WTC11 (cell line): ENCODE measurements around the gene PTGFR. TPM values are rescaled to one million over a fixed set of nuclear protein-coding genes. Genes with fewer than 3 reads are reported as not detected.

Experiments
- ATAC-seq: fragments of 200-7000 bp; cut with Tn5 transposase; 2 replicates; pipeline ENCODE4 v1.10.0; 2021; ENCODE audit warnings: mild to moderate bottlenecking, moderate library complexity
- CTCF ChIA-PET: fragments of 300-600 bp; sonication (Branson Sonifier 250); formaldehyde crosslinking; loops from one replicate; lab custom pipeline; 2021; ENCODE audit warnings: antibody characterized with exemption; lab: Charles Lee
- POLR2A ChIA-PET: fragments of 350-600 bp; sonication (Branson Sonifier 250); formaldehyde crosslinking; loops from one replicate; lab custom pipeline; 2021; ENCODE audit warnings: antibody characterized with exemption; lab: Charles Lee
- DNase-seq: peaks from one replicate; pipeline ENCODE4 v3.0.0; 2021; ENCODE audit warnings: low spot score
- H3K27ac Mint-ChIP-seq: 2 replicates; pipeline ENCODE4 v1.8.0; 2021; ENCODE audit warnings: mixed read lengths
- H3K27me3 Mint-ChIP-seq: 2 replicates; pipeline ENCODE4 v1.8.0; 2021; ENCODE audit warnings: low read depth, mild to moderate bottlenecking, moderate library complexity, mixed read lengths
- H3K36me3 Mint-ChIP-seq: 2 replicates; pipeline ENCODE4 v1.8.0; 2021; ENCODE audit warnings: mixed read lengths
- H3K4me1 Mint-ChIP-seq: 2 replicates; pipeline ENCODE4 v1.8.0; 2022; ENCODE audit warnings: mixed read lengths
- H3K4me3 Mint-ChIP-seq: 2 replicates; pipeline ENCODE4 v1.8.0; 2021; ENCODE audit warnings: mild to moderate bottlenecking, moderate library complexity, mixed read lengths
- H3K9me3 Mint-ChIP-seq: 2 replicates; pipeline ENCODE4 v1.8.0; 2021; ENCODE audit warnings: mixed read lengths
- CBFB ChIP-seq: sonication (generic); formaldehyde crosslinking; IDR thresholded peaks from 2 replicates; pipeline ENCODE4 v1.8.1; 2022; ENCODE audit warnings: mild to moderate bottlenecking, low read depth, missing genetic modification reagents
- CREB1 ChIP-seq: sonication (generic); formaldehyde crosslinking; IDR thresholded peaks from 2 replicates; pipeline ENCODE4 v1.8.0; 2023; ENCODE audit warnings: mild to moderate bottlenecking, missing genetic modification reagents
- CREM ChIP-seq: sonication (generic); formaldehyde crosslinking; IDR thresholded peaks from 2 replicates; pipeline ENCODE4 v1.8.1; 2022; ENCODE audit warnings: mild to moderate bottlenecking, missing genetic modification reagents, moderate library complexity
- ELF4 ChIP-seq: sonication (generic); formaldehyde crosslinking; IDR thresholded peaks from 2 replicates; pipeline ENCODE4 v1.8.1; 2022; ENCODE audit warnings: low read depth, mild to moderate bottlenecking, moderate library complexity, missing genetic modification reagents
- EMX1 ChIP-seq: fragments of 250-450 bp; sonication (Bioruptor Pico); IDR thresholded peaks from 2 replicates; pipeline ENCODE4 v1.8.0; 2021; ENCODE audit warnings: mild to moderate bottlenecking
- ESRRA ChIP-seq: sonication (generic); formaldehyde crosslinking; IDR thresholded peaks from 2 replicates; pipeline ENCODE4 v1.8.1; 2022; ENCODE audit warnings: mild to moderate bottlenecking, missing genetic modification reagents, borderline replicate concordance
- IRF2 ChIP-seq: sonication (generic); formaldehyde crosslinking; IDR thresholded peaks from 2 replicates; pipeline ENCODE4 v1.8.0; 2022; ENCODE audit warnings: low read depth, missing genetic modification reagents, borderline replicate concordance
- KAT7 ChIP-seq: sonication (generic); formaldehyde crosslinking; IDR thresholded peaks from 2 replicates; pipeline ENCODE4 v1.8.1; 2023; ENCODE audit warnings: missing genetic modification reagents, mild to moderate bottlenecking, borderline replicate concordance
- NR3C1 ChIP-seq: sonication (generic); formaldehyde crosslinking; conservative IDR thresholded peaks from 2 replicates; pipeline ENCODE4 v1.8.1; 2023; ENCODE audit warnings: low read depth, mild to moderate bottlenecking, missing genetic modification reagents
- OVOL2 ChIP-seq: fragments of 250-450 bp; sonication (Bioruptor Pico); IDR thresholded peaks from 2 replicates; pipeline ENCODE4 v1.9.0; 2021; ENCODE audit warnings: mild to moderate bottlenecking, borderline replicate concordance
- RORB ChIP-seq: fragments of 250-450 bp; sonication (Bioruptor Pico); IDR thresholded peaks from 2 replicates; pipeline ENCODE4 v1.9.0; 2021; ENCODE audit warnings: mild to moderate bottlenecking
- SOX15 ChIP-seq: fragments of 250-450 bp; sonication (Bioruptor Pico); IDR thresholded peaks from 2 replicates; pipeline ENCODE4 v1.9.0; 2021; ENCODE audit warnings: mild to moderate bottlenecking
- TP53 ChIP-seq: sonication (generic); formaldehyde crosslinking; IDR thresholded peaks from 2 replicates; pipeline ENCODE4 v1.8.1; 2023; ENCODE audit warnings: mild to moderate bottlenecking, missing genetic modification reagents
- ZBTB21 ChIP-seq: sonication (generic); formaldehyde crosslinking; IDR thresholded peaks from 2 replicates; pipeline ENCODE4 v1.8.1; 2023; ENCODE audit warnings: mild to moderate bottlenecking, missing genetic modification reagents, borderline replicate concordance
- ZNF232 ChIP-seq: sonication (generic); formaldehyde crosslinking; IDR thresholded peaks from 2 replicates; pipeline ENCODE4 v1.8.0; 2022; ENCODE audit warnings: mild to moderate bottlenecking, missing genetic modification reagents
- ZNF263 ChIP-seq: sonication (generic); formaldehyde crosslinking; IDR thresholded peaks from 2 replicates; pipeline ENCODE4 v1.8.1; 2022; ENCODE audit warnings: low read depth, mild to moderate bottlenecking, moderate library complexity, missing genetic modification reagents
- ZNF317 ChIP-seq: sonication (generic); formaldehyde crosslinking; IDR thresholded peaks from 2 replicates; pipeline ENCODE4 v1.8.1; 2023; ENCODE audit warnings: low read depth, mild to moderate bottlenecking, moderate library complexity, missing genetic modification reagents, borderline replicate concordance
- ZNF396 ChIP-seq: fragments of 250-450 bp; sonication (Bioruptor Pico); IDR thresholded peaks from 2 replicates; pipeline ENCODE4 v1.8.0; 2021; ENCODE audit warnings: mild to moderate bottlenecking, moderate library complexity, borderline replicate concordance
- ZNF671 ChIP-seq: fragments of 250-450 bp; sonication (Bioruptor Pico); IDR thresholded peaks from 2 replicates; pipeline ENCODE4 v1.8.0; 2021; ENCODE audit warnings: mild to moderate bottlenecking
- total RNA-seq: library from RNA; stranded (reverse); gene quantifications from 3 replicates; pipeline ENCODE4 v1.2.3, GENCODE V29; 2021
- TF ChIP-seq, protein P1 (sequence below): sonication (generic); formaldehyde crosslinking; IDR thresholded peaks from 2 replicates; pipeline ENCODE4 v1.8.1; 2022; ENCODE audit warnings: low read depth, missing genetic modification reagents, borderline replicate concordance
- TF ChIP-seq, protein P2 (sequence below): fragments of 250-450 bp; sonication (Bioruptor Pico); IDR thresholded peaks from 2 replicates; pipeline ENCODE4 v1.9.0; 2021; ENCODE audit warnings: moderate library complexity, mild to moderate bottlenecking, inconsistent platforms, borderline replicate concordance
- TF ChIP-seq, protein P3 (sequence below): sonication (generic); formaldehyde crosslinking; IDR thresholded peaks from 2 replicates; pipeline ENCODE4 v1.8.1; 2023; ENCODE audit warnings: mild to moderate bottlenecking, missing genetic modification reagents
- TF ChIP-seq, protein P4 (sequence below): fragments of 250-450 bp; sonication (Bioruptor Pico); IDR thresholded peaks from 2 replicates; pipeline ENCODE4 v2.1.2; 2022; ENCODE audit warnings: mild to moderate bottlenecking, moderate library complexity
- TF ChIP-seq, protein P5 (sequence below): sonication (generic); formaldehyde crosslinking; IDR thresholded peaks from 2 replicates; pipeline ENCODE4 v1.8.0; 2023; ENCODE audit warnings: missing genetic modification reagents, mild to moderate bottlenecking, borderline replicate concordance

The PTGFR gene
- total RNA-seq, 1 experiment from 2014 or later = 0.04 TPM

DNA sequence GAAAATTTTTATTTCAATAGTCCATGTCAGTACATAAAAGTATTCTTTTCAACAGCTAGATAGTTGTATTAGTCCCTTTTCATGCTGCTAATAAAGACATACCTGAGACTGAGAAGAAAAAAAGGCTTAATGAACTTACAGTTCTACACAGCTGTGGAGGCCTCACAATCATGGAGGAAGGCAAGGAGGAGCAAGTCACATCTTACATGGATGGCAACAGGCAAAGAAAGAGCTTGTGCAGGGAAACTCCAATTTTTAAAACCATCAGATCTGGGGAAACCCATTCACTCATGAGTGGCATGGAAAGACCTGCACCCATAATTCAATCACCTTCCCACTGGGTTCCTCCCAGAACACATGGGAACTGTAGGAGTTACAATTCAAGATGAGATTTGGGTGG lies 50.7 kb downstream of the PTGFR start:
- Mint-ChIP-seq H3K27me3 (no peaks in the 10 kb centered on the region; the same call in 1 of the 2 replicates), H3K4me1 (no peaks in the 10 kb centered on the region), H3K36me3 (peaks cover 8% of the 10 kb centered on the region), H3K9me3 (peaks cover 27% of the 10 kb centered on the region), H3K27ac (no peak overlapping the region), H3K4me3 (no peak overlapping the region)
- ATAC-seq = no peak
- ChIA-PET POLR2A (no interaction called here), CTCF (no interaction called here)
- no peak for DNase-seq
- TF ChIP-seq ESRRA (CRISPR knock-in tag) = no peak
- TF ChIP-seq IRF2 = no peak
- TF ChIP-seq OVOL2 = no peak
- TF ChIP-seq RORB (CRISPR knock-in tag) = no peak
- no peak for TF ChIP-seq NR3C1 (CRISPR knock-in tag)
- no peak for TF ChIP-seq ZNF317 (CRISPR knock-in tag)
- TF ChIP-seq ZBTB21 (CRISPR knock-in tag) = no peak
- TF ChIP-seq ZNF671 (CRISPR knock-in tag) = no peak
- TF ChIP-seq, protein P1, sequence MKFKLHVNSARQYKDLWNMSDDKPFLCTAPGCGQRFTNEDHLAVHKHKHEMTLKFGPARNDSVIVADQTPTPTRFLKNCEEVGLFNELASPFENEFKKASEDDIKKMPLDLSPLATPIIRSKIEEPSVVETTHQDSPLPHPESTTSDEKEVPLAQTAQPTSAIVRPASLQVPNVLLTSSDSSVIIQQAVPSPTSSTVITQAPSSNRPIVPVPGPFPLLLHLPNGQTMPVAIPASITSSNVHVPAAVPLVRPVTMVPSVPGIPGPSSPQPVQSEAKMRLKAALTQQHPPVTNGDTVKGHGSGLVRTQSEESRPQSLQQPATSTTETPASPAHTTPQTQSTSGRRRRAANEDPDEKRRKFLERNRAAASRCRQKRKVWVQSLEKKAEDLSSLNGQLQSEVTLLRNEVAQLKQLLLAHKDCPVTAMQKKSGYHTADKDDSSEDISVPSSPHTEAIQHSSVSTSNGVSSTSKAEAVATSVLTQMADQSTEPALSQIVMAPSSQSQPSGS = no peak

DNA sequence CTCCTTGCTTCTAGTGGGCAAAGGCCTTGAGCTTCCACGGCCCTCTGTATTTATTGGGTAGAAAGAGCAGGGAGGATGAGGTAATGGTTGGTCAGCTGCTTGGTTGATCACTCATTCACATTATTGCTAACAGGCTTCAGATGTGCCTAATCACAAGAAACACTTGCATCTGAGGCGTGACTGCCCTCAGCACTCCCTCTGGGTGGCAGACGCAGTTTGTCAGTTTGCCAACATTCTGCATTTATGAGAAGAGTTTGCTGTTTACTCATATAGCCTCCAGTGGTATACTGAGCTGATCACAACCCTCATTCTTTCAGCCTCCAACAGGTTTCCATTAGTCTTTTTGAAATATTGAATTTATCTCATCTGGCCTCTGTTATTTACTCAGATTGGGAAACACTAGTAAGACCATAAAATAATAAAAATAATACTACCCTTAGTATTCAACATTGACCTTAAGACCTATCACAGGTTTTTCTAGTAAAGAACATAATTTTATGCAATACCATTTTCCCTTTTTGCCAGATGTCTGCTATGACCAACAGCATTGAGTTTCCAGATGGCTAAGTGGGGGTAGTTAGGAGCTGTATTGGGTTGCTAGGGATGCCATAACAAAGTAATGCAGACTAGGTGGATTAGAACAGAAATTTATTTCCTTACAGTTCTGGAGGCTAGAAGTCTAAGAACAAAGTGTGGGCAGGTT lies 53.3 kb downstream of the PTGFR start:
- no peak for ATAC-seq
- POLR2A ChIA-PET = no interaction called here
- Mint-ChIP-seq H3K4me3 (no peak overlapping the region), H3K36me3 (peaks cover 8% of the 10 kb centered on the region), H3K27ac (no peak overlapping the region), H3K27me3 (no peaks in the 10 kb centered on the region; the same call in 1 of the 2 replicates), H3K4me1 (no peaks in the 10 kb centered on the region), H3K9me3 (peaks cover 27% of the 10 kb centered on the region)
- CTCF ChIA-PET = no interaction called here
- no peak for DNase-seq
- TF ChIP-seq KAT7 (CRISPR knock-in tag) (no peak), ELF4 (no peak)
- TF ChIP-seq, protein P2, sequence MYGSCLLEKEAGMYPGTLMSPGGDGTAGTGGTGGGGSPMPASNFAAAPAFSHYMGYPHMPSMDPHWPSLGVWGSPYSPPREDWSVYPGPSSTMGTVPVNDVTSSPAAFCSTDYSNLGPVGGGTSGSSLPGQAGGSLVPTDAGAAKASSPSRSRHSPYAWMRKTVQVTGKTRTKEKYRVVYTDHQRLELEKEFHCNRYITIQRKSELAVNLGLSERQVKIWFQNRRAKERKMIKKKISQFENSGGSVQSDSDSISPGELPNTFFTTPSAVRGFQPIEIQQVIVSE (CRISPR knock-in tag) = no peak
- TF ChIP-seq, protein P3, sequence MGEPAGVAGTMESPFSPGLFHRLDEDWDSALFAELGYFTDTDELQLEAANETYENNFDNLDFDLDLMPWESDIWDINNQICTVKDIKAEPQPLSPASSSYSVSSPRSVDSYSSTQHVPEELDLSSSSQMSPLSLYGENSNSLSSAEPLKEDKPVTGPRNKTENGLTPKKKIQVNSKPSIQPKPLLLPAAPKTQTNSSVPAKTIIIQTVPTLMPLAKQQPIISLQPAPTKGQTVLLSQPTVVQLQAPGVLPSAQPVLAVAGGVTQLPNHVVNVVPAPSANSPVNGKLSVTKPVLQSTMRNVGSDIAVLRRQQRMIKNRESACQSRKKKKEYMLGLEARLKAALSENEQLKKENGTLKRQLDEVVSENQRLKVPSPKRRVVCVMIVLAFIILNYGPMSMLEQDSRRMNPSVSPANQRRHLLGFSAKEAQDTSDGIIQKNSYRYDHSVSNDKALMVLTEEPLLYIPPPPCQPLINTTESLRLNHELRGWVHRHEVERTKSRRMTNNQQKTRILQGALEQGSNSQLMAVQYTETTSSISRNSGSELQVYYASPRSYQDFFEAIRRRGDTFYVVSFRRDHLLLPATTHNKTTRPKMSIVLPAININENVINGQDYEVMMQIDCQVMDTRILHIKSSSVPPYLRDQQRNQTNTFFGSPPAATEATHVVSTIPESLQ (CRISPR knock-in tag) = no peak

DNA sequence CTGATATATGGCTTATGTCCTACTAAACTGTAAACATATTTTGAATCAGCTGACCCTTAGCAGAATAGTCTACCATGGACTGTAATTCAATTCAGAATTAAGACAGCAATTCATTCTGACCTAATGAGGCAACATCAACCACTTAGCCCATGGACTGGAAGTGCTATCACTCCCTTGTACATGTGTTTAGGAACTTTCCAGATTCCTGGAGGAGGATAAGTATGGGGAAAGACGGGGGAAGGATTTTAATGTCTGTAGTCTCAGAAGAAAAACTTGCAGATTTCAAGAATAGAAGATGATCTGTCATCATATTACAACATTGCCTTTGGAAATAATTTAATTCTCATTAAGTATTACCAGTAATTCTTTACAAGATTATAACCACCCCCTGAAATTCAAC lies 56.3 kb downstream of the PTGFR start:
- Mint-ChIP-seq H3K4me1 (no peaks in the 10 kb centered on the region), H3K27ac (no peak overlapping the region), H3K27me3 (peaks cover 11% of the 10 kb centered on the region), H3K36me3 (peaks cover 3% of the 10 kb centered on the region; the same call in 1 of the 2 replicates), H3K4me3 (no peak overlapping the region), H3K9me3 (peaks cover 30% of the 10 kb centered on the region)
- ChIA-PET POLR2A (no interaction called here), CTCF (no interaction called here)
- DNase-seq = no peak
- ATAC-seq = no peak
- TF ChIP-seq EMX1 (no peak), ZNF396 (no peak), ZNF232 (no peak), ZNF263 (CRISPR knock-in tag) (no peak), CBFB (CRISPR knock-in tag) (no peak), CREM (no peak), TP53 (CRISPR knock-in tag) (no peak), ZBTB21 (CRISPR knock-in tag) (no peak), CREB1 (CRISPR knock-in tag) (no peak), SOX15 (CRISPR knock-in tag) (no peak)
- TF ChIP-seq, protein P4, sequence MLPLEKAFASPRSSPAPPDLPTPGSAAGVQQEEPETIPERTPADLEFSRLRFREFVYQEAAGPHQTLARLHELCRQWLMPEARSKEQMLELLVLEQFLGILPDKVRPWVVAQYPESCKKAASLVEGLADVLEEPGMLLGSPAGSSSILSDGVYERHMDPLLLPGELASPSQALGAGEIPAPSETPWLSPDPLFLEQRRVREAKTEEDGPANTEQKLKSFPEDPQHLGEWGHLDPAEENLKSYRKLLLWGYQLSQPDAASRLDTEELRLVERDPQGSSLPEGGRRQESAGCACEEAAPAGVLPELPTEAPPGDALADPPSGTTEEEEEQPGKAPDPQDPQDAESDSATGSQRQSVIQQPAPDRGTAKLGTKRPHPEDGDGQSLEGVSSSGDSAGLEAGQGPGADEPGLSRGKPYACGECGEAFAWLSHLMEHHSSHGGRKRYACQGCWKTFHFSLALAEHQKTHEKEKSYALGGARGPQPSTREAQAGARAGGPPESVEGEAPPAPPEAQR (CRISPR knock-in tag) = no peak
- TF ChIP-seq, protein P5, sequence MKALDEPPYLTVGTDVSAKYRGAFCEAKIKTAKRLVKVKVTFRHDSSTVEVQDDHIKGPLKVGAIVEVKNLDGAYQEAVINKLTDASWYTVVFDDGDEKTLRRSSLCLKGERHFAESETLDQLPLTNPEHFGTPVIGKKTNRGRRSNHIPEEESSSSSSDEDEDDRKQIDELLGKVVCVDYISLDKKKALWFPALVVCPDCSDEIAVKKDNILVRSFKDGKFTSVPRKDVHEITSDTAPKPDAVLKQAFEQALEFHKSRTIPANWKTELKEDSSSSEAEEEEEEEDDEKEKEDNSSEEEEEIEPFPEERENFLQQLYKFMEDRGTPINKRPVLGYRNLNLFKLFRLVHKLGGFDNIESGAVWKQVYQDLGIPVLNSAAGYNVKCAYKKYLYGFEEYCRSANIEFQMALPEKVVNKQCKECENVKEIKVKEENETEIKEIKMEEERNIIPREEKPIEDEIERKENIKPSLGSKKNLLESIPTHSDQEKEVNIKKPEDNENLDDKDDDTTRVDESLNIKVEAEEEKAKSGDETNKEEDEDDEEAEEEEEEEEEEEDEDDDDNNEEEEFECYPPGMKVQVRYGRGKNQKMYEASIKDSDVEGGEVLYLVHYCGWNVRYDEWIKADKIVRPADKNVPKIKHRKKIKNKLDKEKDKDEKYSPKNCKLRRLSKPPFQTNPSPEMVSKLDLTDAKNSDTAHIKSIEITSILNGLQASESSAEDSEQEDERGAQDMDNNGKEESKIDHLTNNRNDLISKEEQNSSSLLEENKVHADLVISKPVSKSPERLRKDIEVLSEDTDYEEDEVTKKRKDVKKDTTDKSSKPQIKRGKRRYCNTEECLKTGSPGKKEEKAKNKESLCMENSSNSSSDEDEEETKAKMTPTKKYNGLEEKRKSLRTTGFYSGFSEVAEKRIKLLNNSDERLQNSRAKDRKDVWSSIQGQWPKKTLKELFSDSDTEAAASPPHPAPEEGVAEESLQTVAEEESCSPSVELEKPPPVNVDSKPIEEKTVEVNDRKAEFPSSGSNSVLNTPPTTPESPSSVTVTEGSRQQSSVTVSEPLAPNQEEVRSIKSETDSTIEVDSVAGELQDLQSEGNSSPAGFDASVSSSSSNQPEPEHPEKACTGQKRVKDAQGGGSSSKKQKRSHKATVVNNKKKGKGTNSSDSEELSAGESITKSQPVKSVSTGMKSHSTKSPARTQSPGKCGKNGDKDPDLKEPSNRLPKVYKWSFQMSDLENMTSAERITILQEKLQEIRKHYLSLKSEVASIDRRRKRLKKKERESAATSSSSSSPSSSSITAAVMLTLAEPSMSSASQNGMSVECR (CRISPR knock-in tag) = no peak
